Activated naive CD4-positive, alpha-beta T cell (primary cell): ENCODE results near the gene PTPN3.
"Not testable (repeated sequence)": the region's sequence is repeated elsewhere in the genome, so short reads cannot be mapped to it uniquely, and the experiment has no call there.

Source experiments
- DNase-seq, 4 experiments: peaks; one replicate each; lab custom pipeline; 2025; lab: John Stamatoyannopoulos, UW

The PTPN3 gene

GRCh38 chr9:109498195-109499092, at the start of gene PTPN3:
PTPN3 (minus strand) TSS chr9:109498307; CDS start chr9:109463434, 34,873 bp downstream.
- no peak for DNase-seq

- not testable (repeated sequence) for DNase-seq
These were observed 46.8 kb upstream of the PTPN3 start for GRCh38 chr9:109544954-109545353.

- DNase-seq: no peak
These were observed 44.8 kb upstream of the PTPN3 start for GRCh38 chr9:109542922-109543321.

GRCh38 chr9:109538346-109538745, 40.2 kb upstream of the PTPN3 start:
- DNase-seq: no peak

GRCh38 chr9:109537288-109537687, 39.2 kb upstream of the PTPN3 start:
- DNase-seq: no peak

GRCh38 chr9:109536859-109537258, 38.8 kb upstream of the PTPN3 start:
- no peak for DNase-seq

- DNase-seq: no peak
These were observed 37.3 kb upstream of the PTPN3 start for GRCh38 chr9:109535365-109535764.

GRCh38 chr9:109534151-109534550, 36.0 kb upstream of the PTPN3 start:
- no peak for DNase-seq

- not testable (repeated sequence) for DNase-seq
These were observed 34.5 kb upstream of the PTPN3 start for GRCh38 chr9:109532652-109533051.

- no peak for DNase-seq
These were observed 24.0 kb upstream of the PTPN3 start for GRCh38 chr9:109522106-109522505.

- DNase-seq: no peak
These were observed 22.5 kb upstream of the PTPN3 start for GRCh38 chr9:109520475-109521132.

- DNase-seq: no peak
These were observed 21.3 kb upstream of the PTPN3 start for GRCh38 chr9:109519366-109519765.

GRCh38 chr9:109518621-109519335, 20.7 kb upstream of the PTPN3 start:
- no peak for DNase-seq

- DNase-seq: no peak
These were observed 19.8 kb upstream of the PTPN3 start for GRCh38 chr9:109517901-109518377.

GRCh38 chr9:109513871-109514270, 15.8 kb upstream of the PTPN3 start:
- no peak for DNase-seq

- no peak for DNase-seq
These were observed 14.2 kb upstream of the PTPN3 start for GRCh38 chr9:109512170-109512756.

GRCh38 chr9:109510506-109510905, 12.4 kb upstream of the PTPN3 start:
- DNase-seq: no peak

GRCh38 chr9:109510042-109510441, 11.9 kb upstream of the PTPN3 start:
- not testable (repeated sequence) for DNase-seq

GRCh38 chr9:109509611-109510010, 11.5 kb upstream of the PTPN3 start:
- DNase-seq: no peak

GRCh38 chr9:109507421-109507838, 9.3 kb upstream of the PTPN3 start:
- no peak for DNase-seq

GRCh38 chr9:109506097-109506712, 8.1 kb upstream of the PTPN3 start:
- DNase-seq: no peak

GRCh38 chr9:109504689-109505088, 6.6 kb upstream of the PTPN3 start:
- DNase-seq: no peak
